Erythroblast (primary cell): Measurements from ENCODE around the gene MYO5C.

Experiments used
- GATA1 ChIP-seq: IDR thresholded peaks from 2 replicates; pipeline ENCODE4 v1.6.1; 2011; ENCODE audit warnings: low read depth, mild to moderate bottlenecking, control low read depth, low read length, moderate library complexity
- POLR2A ChIP-seq: IDR thresholded peaks from 2 replicates; pipeline ENCODE4 v1.6.1; 2011; ENCODE audit warnings: mild to moderate bottlenecking, low read length

DNA sequence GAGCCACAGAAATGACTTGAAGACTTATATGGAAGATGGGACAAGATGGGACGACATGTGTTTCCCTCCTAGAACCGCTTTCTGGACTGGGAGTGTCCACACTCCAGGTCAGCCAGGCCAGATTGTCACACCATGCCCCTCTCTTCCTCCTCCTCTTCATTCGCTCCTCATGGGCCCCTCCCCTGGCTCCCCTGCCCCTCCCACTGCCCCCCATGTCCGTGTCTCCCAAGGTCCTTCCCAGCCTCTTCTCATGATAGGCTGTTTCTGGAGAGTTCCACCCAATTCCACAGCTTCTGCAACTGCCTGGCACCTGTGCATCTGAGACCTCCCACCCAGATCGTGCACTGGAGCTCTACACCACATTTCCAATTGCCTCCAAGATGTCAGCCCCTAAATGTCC lies 6.6 kb downstream of the MYO5C start:
- no peak for TF ChIP-seq POLR2A
- TF ChIP-seq GATA1: no peak
